ENCODE measurements around the gene TRIM40.

DNA sequence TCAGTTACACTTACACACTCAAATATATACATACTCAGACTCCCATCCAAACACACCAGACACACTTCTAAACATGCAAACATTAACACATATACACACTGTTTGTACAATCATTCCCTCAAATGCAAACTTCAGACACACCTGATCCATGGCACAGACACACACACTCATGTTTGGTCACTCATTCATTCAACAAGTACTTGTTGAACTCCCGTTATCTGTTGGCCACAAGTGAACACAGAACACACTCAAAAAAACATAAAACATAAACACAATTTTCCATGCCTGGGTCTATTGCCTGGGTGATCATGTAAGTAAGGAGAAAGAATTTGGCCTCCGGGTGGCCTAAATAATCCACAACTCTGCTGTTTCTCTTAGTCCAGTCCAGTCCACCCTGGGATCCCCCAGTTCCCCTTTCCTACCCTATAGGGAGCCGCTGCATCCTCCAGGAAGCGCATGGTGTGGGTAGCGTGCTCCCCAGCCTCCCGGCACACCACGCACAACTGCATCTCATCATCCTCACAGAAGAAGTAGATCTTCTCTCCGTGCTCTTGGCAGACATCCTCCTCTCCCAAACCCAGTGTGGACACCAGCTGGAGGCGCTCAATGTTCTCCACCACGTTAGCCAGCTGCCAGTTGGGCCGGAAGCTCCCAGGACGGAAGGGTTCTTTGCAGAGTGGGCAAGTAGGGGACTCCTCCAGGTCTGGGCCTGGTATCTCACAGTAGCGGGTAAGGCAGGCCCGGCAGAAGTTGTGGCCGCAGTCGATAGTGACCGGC lies 24.3 kb downstream of the TRIM40 start:
- no peak for TF ChIP-seq CEBPB (IDR thresholded peaks at IDR 0.05)
- TF ChIP-seq E2F6 (IDR thresholded peaks at IDR 0.05; ENCODE audit: borderline replicate concordance, low read depth), result no peak
- TF ChIP-seq CTCF (IDR thresholded peaks at IDR 0.05), result no peak
- no peak for TF ChIP-seq ELK1 (IDR thresholded peaks at IDR 0.05; ENCODE audit: low read depth, low read length)
- TF ChIP-seq USF2 (IDR thresholded peaks at IDR 0.05), result no peak
- no peak for TF ChIP-seq ESRRA (IDR thresholded peaks at IDR 0.05; ENCODE audit: borderline replicate concordance, low read length)
- TF ChIP-seq RFX5 (IDR thresholded peaks at IDR 0.05), result no peak
- TF ChIP-seq, protein P1, sequence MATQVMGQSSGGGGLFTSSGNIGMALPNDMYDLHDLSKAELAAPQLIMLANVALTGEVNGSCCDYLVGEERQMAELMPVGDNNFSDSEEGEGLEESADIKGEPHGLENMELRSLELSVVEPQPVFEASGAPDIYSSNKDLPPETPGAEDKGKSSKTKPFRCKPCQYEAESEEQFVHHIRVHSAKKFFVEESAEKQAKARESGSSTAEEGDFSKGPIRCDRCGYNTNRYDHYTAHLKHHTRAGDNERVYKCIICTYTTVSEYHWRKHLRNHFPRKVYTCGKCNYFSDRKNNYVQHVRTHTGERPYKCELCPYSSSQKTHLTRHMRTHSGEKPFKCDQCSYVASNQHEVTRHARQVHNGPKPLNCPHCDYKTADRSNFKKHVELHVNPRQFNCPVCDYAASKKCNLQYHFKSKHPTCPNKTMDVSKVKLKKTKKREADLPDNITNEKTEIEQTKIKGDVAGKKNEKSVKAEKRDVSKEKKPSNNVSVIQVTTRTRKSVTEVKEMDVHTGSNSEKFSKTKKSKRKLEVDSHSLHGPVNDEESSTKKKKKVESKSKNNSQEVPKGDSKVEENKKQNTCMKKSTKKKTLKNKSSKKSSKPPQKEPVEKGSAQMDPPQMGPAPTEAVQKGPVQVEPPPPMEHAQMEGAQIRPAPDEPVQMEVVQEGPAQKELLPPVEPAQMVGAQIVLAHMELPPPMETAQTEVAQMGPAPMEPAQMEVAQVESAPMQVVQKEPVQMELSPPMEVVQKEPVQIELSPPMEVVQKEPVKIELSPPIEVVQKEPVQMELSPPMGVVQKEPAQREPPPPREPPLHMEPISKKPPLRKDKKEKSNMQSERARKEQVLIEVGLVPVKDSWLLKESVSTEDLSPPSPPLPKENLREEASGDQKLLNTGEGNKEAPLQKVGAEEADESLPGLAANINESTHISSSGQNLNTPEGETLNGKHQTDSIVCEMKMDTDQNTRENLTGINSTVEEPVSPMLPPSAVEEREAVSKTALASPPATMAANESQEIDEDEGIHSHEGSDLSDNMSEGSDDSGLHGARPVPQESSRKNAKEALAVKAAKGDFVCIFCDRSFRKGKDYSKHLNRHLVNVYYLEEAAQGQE (IDR thresholded peaks at IDR 0.05), result no peak
- no peak for TF ChIP-seq POLR2A (IDR thresholded peaks at IDR 0.05; ENCODE audit: low read length)
- TF ChIP-seq RAD21 (conservative IDR thresholded peaks at IDR 0.05 in 1 of 2, IDR thresholded peaks at IDR 0.05 in 1 of 2), result no peak
- TF ChIP-seq HMGXB4 (CRISPR knock-in tag; IDR thresholded peaks at IDR 0.05; ENCODE audit: borderline replicate concordance), result no peak
- no peak for TF ChIP-seq EP300 (IDR thresholded peaks at IDR 0.05)
- no peak for TF ChIP-seq PBX3 (IDR thresholded peaks at IDR 0.05)
- no peak for TF ChIP-seq MAFK (IDR thresholded peaks at IDR 0.05; ENCODE audit: partially characterized antibody)

Measured in A549 (cell line).